NT2/D1 (cell line): ENCODE measurements around the gene GPHN.

Source experiments
- DNase-seq: peaks from one replicate; pipeline ENCODE4 v3.0.0-alpha.2; 2011; ENCODE audit warnings: low read depth, low spot score
- H3K27me3 ChIP-seq: 2 replicates; pipeline ENCODE4 v1.6.0; 2011; ENCODE audit warnings: mild to moderate bottlenecking; ENCODE audit not compliant: insufficient read length, insufficient read depth
- H3K36me3 ChIP-seq: 2 replicates; pipeline ENCODE4 v1.6.1; 2011; ENCODE audit warnings: mild to moderate bottlenecking, low read length, mixed read lengths; ENCODE audit not compliant: insufficient read depth, insufficient read length
- H3K4me1 ChIP-seq: 2 replicates; pipeline ENCODE4 v1.5.1; 2011; ENCODE audit not compliant: insufficient read depth, insufficient read length
- H3K4me3 ChIP-seq: 2 replicates; pipeline ENCODE4 v1.5.1; 2011; ENCODE audit warnings: low read depth; ENCODE audit not compliant: insufficient read length
- H3K9ac ChIP-seq: 2 replicates; pipeline ENCODE4 v1.6.0; 2011; ENCODE audit warnings: low read depth; ENCODE audit not compliant: insufficient read length
- H3K9me3 ChIP-seq: 2 replicates; pipeline ENCODE4 v1.5.1; 2011; ENCODE audit warnings: mild to moderate bottlenecking, low read length; ENCODE audit not compliant: insufficient read depth
- SUZ12 ChIP-seq: IDR thresholded peaks from 2 replicates; pipeline ENCODE4 v1.6.1; 2011; ENCODE audit not compliant: insufficient read length, insufficient read depth; ENCODE audit errors: extremely low read depth
- YY1 ChIP-seq: IDR thresholded peaks from 2 replicates; pipeline ENCODE4 v1.6.1; 2011; ENCODE audit not compliant: insufficient read length, insufficient read depth
- ZNF274 ChIP-seq: IDR thresholded peaks from 2 replicates; pipeline ENCODE4 v1.6.1; 2011; ENCODE audit warnings: mild to moderate bottlenecking, low read depth, low read length

Gene GPHN

DNA sequence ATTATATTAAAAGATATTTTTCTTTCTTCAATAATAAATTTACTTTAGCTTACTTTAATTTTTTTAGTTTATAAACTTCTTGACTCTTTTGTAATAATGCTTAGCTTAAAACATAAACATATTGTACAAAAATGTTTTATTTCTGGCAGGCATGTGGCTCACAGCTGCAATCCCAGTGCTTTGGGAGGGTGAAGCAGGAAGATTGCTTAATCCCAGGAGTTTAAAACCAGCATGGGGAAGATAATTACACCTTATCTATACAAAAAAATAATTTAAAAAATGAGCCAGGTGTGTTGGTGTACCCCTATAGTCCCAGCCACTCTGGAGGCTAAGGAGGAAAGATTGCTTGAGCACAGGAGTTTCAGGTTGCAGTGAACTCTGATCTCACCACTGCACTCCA is 120.7 kb downstream of the GPHN start:
- Histone ChIP-seq H3K9me3 (no peaks in the 10 kb centered on the region), H3K36me3 (no peaks in the 10 kb centered on the region), H3K27me3 (no peaks in the 10 kb centered on the region), H3K4me1 (no peaks in the 10 kb centered on the region), H3K4me3 (no peak overlapping the region), H3K9ac (no peak overlapping the region)
- TF ChIP-seq ZNF274, result no peak
- no peak for TF ChIP-seq YY1
- TF ChIP-seq SUZ12, result no peak
- no peak for DNase-seq

DNA sequence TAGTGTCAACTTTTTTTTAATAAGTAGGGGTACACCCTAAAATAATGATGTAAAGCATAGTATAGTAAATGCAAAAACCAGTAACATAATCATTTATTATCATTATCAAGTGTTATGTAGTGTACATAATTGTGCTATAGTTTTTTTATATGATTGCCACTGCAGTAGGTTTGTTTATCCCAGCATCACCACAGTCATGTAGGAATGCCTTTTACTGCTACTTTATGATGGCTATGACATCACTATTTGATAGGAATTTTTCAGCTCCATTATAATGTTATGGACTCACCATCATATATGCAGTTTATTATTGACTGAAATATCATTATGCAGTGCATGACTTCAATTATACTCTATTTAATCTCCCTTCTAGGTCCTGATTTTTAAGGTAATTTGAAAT is 121.6 kb downstream of the GPHN start:
- no peak for DNase-seq
- no peaks in the 10 kb centered on the region for H3K36me3 ChIP-seq
- no peaks in the 10 kb centered on the region for H3K9me3 ChIP-seq
- no peaks in the 10 kb centered on the region for H3K27me3 ChIP-seq
- no peaks in the 10 kb centered on the region for H3K4me1 ChIP-seq
- H3K4me3 ChIP-seq, result no peak overlapping the region
- TF ChIP-seq YY1 (no peak), ZNF274 (no peak), SUZ12 (no peak)
- H3K9ac ChIP-seq, result no peak overlapping the region

DNA sequence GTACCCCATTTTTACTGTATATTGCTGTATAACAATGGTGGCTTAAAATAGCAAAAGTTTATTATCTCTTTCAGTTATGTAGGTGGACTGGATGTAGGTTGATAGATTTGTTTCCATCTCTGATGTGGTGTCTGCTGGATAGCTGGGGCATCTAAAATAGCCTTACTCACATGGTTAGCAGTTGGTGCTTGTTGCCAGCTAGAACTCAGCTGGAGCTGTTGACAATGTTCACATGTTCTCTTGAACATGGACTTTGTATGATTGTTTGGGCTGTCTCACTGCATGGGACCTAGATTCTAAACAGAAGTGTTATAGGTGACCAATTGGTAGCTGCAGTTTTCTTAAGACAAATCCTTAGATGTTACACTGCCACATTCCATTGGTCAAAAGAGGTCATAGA is 126.9 kb downstream of the GPHN start:
- H3K4me1 ChIP-seq, result no peaks in the 10 kb centered on the region
- no peak overlapping the region for H3K4me3 ChIP-seq
- no peaks in the 10 kb centered on the region for H3K9me3 ChIP-seq
- H3K27me3 ChIP-seq, result no peaks in the 10 kb centered on the region
- no peak for DNase-seq
- H3K9ac ChIP-seq, result no peak overlapping the region
- TF ChIP-seq SUZ12 (no peak), YY1 (no peak), ZNF274 (no peak)
- no peaks in the 10 kb centered on the region for H3K36me3 ChIP-seq

DNA sequence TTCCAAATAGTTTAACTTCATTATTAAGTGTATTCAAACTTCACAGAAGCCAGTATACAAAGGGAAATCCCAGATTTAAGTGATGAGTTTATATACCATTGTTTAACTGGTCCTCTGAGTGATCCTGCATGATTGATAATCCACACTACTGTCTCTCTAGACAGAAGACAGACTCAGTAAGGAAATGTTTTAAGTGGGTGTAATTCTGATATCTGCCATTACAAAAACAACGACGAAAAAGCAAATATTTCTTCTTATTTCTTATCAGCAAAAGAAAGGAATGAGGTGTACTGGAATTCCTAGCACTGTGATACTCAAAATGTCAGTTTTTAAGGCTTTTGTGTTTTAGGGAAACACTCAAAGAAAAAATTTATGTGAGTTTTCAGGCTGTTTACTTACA is 127.5 kb downstream of the GPHN start:
- TF ChIP-seq YY1, result no peak
- no peak for TF ChIP-seq ZNF274
- TF ChIP-seq SUZ12, result no peak
- no peak for DNase-seq
- Histone ChIP-seq H3K36me3 (no peaks in the 10 kb centered on the region), H3K9me3 (no peaks in the 10 kb centered on the region), H3K27me3 (no peaks in the 10 kb centered on the region), H3K9ac (no peak overlapping the region), H3K4me3 (no peak overlapping the region), H3K4me1 (no peaks in the 10 kb centered on the region)

DNA sequence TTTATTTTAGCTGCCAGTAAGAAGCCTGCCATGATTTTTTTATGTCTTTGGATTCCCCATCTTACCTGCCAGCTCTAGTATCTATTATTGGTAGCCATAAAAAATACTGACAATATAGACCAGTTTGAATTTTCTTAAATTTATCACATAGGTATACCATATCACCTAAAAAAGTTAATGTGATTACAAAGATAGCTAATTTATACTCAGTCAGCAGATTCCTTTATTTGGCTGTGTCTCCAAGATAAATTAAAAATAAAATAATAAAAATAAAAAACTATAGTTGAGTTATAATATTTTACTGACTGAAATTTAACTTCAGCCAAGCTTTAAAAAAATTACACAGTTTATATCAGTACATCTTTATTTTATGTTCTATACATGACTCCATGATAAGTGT is 128.3 kb downstream of the GPHN start:
- Histone ChIP-seq H3K36me3 (no peaks in the 10 kb centered on the region), H3K27me3 (no peaks in the 10 kb centered on the region), H3K9ac (no peak overlapping the region), H3K9me3 (no peaks in the 10 kb centered on the region), H3K4me1 (no peaks in the 10 kb centered on the region), H3K4me3 (no peak overlapping the region)
- DNase-seq, result no peak
- TF ChIP-seq ZNF274 (no peak), SUZ12 (no peak), YY1 (no peak)

DNA sequence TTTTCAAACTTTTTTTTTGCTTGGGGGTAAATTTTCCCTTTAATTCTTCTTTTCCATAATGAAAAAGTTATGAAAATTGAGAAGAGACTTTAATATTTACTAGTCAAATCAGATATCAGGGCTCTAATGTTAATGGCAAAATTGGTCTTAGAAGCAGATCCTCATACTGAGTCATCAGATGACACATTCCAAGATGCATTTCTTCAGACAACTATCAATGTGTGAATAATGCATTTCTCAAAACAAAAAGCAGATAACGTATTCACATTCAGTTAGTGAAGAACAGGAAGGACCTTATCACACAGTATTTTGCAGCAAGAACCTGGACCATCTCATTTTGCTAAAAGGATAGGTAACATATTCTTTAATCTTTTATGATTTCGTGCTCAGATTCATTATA is 130.7 kb downstream of the GPHN start:
- Histone ChIP-seq H3K9ac (no peak overlapping the region), H3K27me3 (no peaks in the 10 kb centered on the region), H3K4me1 (no peaks in the 10 kb centered on the region), H3K36me3 (no peaks in the 10 kb centered on the region), H3K4me3 (no peak overlapping the region), H3K9me3 (no peaks in the 10 kb centered on the region)
- TF ChIP-seq SUZ12 (no peak), ZNF274 (no peak), YY1 (no peak)
- DNase-seq, result no peak

DNA sequence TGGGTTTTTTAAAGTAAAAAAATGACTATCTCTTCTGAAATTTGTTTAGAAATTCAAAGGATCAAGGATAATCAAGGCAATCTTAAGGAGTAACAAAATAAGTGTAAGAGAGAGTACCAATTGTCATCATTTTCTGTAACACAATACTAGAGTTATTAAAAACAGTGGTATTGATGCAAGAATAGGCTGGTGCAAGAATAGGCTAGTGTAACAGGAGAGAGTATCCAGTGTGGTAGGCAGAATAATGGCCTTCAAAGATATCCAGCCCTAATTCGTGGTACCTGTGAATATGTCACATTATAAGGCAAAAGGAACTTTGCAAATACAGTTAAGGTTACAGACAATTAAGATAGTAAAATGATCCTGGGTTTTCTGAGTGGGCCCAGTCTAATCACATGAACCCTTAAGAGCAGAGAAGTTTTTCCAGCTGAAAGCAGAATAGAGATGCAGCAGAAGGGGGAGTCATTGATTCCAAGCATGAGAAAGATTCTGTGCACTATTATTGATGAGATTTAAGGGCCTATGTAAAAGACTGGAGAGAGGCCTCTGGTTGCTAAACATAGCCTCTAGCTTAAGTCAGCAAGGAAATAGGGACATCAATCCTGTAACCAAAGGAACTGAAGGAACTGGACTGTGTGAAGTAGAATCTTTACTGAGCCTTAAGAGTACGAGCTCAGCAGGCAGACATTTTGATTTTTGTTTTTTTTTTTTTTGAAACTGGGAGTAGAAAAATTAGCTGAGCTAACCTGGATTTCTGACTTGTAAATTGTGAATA is 134.1 kb downstream of the GPHN start:
- TF ChIP-seq SUZ12, result no peak
- no peak for TF ChIP-seq ZNF274
- no peak for TF ChIP-seq YY1
- H3K27me3 ChIP-seq, result no peaks in the 10 kb centered on the region
- H3K36me3 ChIP-seq, result no peaks in the 10 kb centered on the region
- H3K9ac ChIP-seq, result no peak overlapping the region
- no peak overlapping the region for H3K4me3 ChIP-seq
- no peaks in the 10 kb centered on the region for H3K9me3 ChIP-seq
- H3K4me1 ChIP-seq, result no peaks in the 10 kb centered on the region
- no peak for DNase-seq

DNA sequence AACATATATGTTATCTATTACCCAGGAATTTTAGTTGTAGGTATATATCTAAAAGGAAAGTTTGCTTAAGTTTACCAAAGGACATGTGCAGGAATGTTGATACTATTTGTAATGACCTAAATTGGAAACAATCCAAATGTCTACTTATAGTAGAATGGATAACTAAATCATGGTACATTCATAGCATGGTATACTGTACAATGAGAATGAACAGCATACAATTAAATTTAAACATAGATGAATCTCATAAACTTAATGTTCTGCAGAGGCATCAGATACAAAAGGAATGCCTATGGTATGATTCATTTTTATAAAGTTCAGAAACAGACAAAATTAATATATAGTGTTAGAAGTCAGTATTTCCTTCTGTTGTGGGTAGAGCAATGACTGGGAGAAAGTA is 135.4 kb downstream of the GPHN start:
- TF ChIP-seq SUZ12 (no peak), ZNF274 (no peak), YY1 (no peak)
- Histone ChIP-seq H3K27me3 (no peaks in the 10 kb centered on the region), H3K4me1 (no peaks in the 10 kb centered on the region)

More for the DNA sequence above, 135.4 kb downstream of the GPHN start:
- H3K4me3 ChIP-seq, result no peak overlapping the region
- no peak for DNase-seq
- H3K36me3 ChIP-seq, result no peaks in the 10 kb centered on the region
- H3K9me3 ChIP-seq, result no peaks in the 10 kb centered on the region
- H3K9ac ChIP-seq, result no peak overlapping the region
